Panc1 (cell line): Measurements from ENCODE around the gene INPP4A.

ENCODE experiments used
- POLR2AphosphoS5 ChIP-seq: IDR thresholded peaks from 2 replicates; pipeline ENCODE4 v1.6.1; 2012; ENCODE audit warnings: mild to moderate bottlenecking, low read depth, low read length, moderate library complexity
- SIN3A ChIP-seq: IDR thresholded peaks from 2 replicates; pipeline ENCODE4 v1.6.1; 2012; ENCODE audit warnings: low read depth, mild to moderate bottlenecking, low read length, moderate library complexity, borderline replicate concordance; ENCODE audit not compliant: insufficient read depth
- TCF7L2 ChIP-seq: IDR thresholded peaks from 2 replicates; pipeline ENCODE4 v1.6.1; 2011; ENCODE audit warnings: mild to moderate bottlenecking, low read depth, low read length, inconsistent platforms
- TF ChIP-seq, protein P1 (sequence below): fragments of 450-650 bp; IDR thresholded peaks from 2 replicates; pipeline ENCODE4 v1.5.1; 2017; ENCODE audit warnings: mild to moderate bottlenecking
- TF ChIP-seq, protein P2 (sequence below), 2 experiments: IDR thresholded peaks; 2 replicates each; pipeline ENCODE4 v1.6.1; 2011 to 2012; ENCODE audit warnings: low read depth in 2 of 2, control low read depth in 1 of 2, low read length in 1 of 2, mild to moderate bottlenecking in 1 of 2, moderate library complexity in 1 of 2; ENCODE audit not compliant: insufficient read depth in 1 of 2

DNA sequence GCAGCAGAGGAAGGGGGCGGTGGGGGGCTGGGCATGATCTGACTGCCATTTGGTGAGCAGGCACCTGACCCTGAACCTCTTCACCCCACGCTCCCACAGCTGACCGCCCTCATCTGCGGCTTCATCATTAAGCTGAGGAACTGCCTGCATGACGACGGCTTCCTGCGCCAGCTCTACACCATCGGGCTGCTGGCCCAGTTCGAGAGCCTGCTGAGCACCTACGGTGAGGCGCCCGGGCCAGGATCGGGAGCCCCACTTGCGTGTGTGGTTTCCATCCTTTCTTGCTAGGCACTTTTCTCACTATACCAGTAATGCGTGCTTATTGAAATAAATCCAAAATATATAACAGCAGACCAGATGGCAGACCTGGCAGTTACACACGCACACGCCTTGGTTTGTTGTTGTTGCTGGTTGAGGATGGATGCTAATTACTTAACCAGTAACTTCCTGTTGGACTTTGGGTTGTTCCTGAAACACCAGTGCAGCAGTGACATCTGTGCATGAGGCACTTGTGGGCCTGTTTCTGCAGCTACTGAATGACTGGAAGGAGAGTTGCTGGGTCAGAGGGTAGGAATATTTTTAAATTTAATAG, 120.0 kb downstream of the INPP4A start:
- TF ChIP-seq, protein P1, sequence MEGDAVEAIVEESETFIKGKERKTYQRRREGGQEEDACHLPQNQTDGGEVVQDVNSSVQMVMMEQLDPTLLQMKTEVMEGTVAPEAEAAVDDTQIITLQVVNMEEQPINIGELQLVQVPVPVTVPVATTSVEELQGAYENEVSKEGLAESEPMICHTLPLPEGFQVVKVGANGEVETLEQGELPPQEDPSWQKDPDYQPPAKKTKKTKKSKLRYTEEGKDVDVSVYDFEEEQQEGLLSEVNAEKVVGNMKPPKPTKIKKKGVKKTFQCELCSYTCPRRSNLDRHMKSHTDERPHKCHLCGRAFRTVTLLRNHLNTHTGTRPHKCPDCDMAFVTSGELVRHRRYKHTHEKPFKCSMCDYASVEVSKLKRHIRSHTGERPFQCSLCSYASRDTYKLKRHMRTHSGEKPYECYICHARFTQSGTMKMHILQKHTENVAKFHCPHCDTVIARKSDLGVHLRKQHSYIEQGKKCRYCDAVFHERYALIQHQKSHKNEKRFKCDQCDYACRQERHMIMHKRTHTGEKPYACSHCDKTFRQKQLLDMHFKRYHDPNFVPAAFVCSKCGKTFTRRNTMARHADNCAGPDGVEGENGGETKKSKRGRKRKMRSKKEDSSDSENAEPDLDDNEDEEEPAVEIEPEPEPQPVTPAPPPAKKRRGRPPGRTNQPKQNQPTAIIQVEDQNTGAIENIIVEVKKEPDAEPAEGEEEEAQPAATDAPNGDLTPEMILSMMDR = no peak
- TF ChIP-seq TCF7L2 (no peak), POLR2AphosphoS5 (no peak), SIN3A (no peak)
- TF ChIP-seq, protein P2, sequence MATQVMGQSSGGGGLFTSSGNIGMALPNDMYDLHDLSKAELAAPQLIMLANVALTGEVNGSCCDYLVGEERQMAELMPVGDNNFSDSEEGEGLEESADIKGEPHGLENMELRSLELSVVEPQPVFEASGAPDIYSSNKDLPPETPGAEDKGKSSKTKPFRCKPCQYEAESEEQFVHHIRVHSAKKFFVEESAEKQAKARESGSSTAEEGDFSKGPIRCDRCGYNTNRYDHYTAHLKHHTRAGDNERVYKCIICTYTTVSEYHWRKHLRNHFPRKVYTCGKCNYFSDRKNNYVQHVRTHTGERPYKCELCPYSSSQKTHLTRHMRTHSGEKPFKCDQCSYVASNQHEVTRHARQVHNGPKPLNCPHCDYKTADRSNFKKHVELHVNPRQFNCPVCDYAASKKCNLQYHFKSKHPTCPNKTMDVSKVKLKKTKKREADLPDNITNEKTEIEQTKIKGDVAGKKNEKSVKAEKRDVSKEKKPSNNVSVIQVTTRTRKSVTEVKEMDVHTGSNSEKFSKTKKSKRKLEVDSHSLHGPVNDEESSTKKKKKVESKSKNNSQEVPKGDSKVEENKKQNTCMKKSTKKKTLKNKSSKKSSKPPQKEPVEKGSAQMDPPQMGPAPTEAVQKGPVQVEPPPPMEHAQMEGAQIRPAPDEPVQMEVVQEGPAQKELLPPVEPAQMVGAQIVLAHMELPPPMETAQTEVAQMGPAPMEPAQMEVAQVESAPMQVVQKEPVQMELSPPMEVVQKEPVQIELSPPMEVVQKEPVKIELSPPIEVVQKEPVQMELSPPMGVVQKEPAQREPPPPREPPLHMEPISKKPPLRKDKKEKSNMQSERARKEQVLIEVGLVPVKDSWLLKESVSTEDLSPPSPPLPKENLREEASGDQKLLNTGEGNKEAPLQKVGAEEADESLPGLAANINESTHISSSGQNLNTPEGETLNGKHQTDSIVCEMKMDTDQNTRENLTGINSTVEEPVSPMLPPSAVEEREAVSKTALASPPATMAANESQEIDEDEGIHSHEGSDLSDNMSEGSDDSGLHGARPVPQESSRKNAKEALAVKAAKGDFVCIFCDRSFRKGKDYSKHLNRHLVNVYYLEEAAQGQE (IDR thresholded peaks at IDR 0.05; ENCODE audit: insufficient read depth in 1 of 2, low read depth in 2 of 2, low read length in 1 of 2) = no peak
